Body of pancreas (tissue), 4 donors: ENCODE results near the gene SALL3. TPM values are rescaled to one million over a fixed set of nuclear protein-coding genes. Genes with fewer than 3 reads are reported as not detected.

Source experiments
- ATAC-seq: fragments of 150-250 bp; one replicate; pipeline ENCODE4 v1.9.1; 2016
- DNase-seq, 4 donors: peaks; one replicate each; pipeline ENCODE4 v3.0.0-alpha.2; 2019
- H3K27ac ChIP-seq, 4 donors: fragments of 200-600 bp; sonication (generic); 1 replicate in 3 of 4; 2 replicates in 1 of 4; pipeline versions ENCODE4 v1.5.1 to v1.6.1; 2016 to 2019; ENCODE audit warnings: mild to moderate bottlenecking in 1 of 4, mixed read lengths in 1 of 4, moderate library complexity in 1 of 4
- H3K27me3 ChIP-seq, 2 donors: fragments of 200-600 bp; sonication (generic); one replicate each; pipeline ENCODE4 v1.6.0; 2016; ENCODE audit warnings: mild to moderate bottlenecking in 1 of 2
- H3K36me3 ChIP-seq, 2 donors: fragments of 200-600 bp; sonication (generic); replicated peaks in 1 of 2; 2 replicates each; pipeline ENCODE4 v1.5.1; 2016; ENCODE audit warnings: low read depth in 2 of 2; ENCODE audit not compliant: insufficient read depth in 1 of 2
- H3K4me1 ChIP-seq: fragments of 200-600 bp; sonication (generic); one replicate; pipeline ENCODE4 v1.6.0; 2016
- H3K4me3 ChIP-seq, 2 donors: fragments of 200-600 bp; sonication (generic); 1 replicate in 1 of 2; 2 replicates in 1 of 2; pipeline ENCODE4 v1.5.1; 2016 to 2019
- H3K9me3 ChIP-seq, 3 donors: fragments of 200-600 bp; sonication (generic); 1 replicate in 2 of 3; 2 replicates in 1 of 3; pipeline ENCODE4 v1.5.1; 2016
- CTCF ChIP-seq, 7 experiments: fragments of 450-650 bp in 4 of 7; fragments of 200-600 bp in 3 of 7; sonication (generic) in 3 of 7; IDR thresholded peaks; one replicate each; pipeline ENCODE4 v1.5.1; 2016 to 2019; ENCODE audit warnings: antibody characterized with exemption in 7 of 7
- POLR2A ChIP-seq, 3 donors: fragments of 450-650 bp; IDR thresholded peaks; one replicate each; pipeline ENCODE4 v1.6.1; 2016; ENCODE audit warnings: antibody characterized with exemption in 3 of 3, mild to moderate bottlenecking in 2 of 3
- WGBS, 2 donors: methylation state at CpG; one replicate each; pipeline ENCODE4 v1.1.5; 2017; 5-methylcytosine and 5-hydroxymethylcytosine counted together
- intact Hi-C: fragments of 100-400 bp; cut with DNase I; formaldehyde crosslinking; loops from one replicate; pipeline ENCODE4 v1.15.1; 2023
- total RNA-seq, 2 donors: library from RNA; depleted of rRNA; stranded (reverse); fragments of >200 nt; gene quantifications; one replicate each; pipeline ENCODE4 v1.1.0, GENCODE V29; 2016

Gene SALL3
- total RNA-seq, 2 donors from 2014 or later = not detected

DNA sequence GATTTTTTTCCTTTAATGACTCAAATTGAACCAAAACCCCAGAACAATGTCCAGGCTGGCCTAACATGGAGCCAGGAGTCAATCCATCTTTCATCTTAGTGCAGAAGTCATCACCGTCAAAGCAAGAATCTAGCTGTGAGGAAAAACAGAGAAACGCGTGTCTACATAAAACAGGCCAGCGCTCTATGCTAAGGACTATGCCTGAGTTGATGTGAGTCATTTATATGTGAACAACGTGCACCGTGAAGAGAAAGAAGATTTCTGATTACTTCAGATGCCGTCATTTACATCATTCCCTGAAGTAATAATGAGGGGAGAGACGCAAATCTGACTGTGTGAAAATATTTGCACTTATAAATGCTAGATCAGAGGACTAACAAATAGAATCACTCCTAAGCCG lies 34.0 kb upstream of the SALL3 start:
- no peaks in the 10 kb centered on the region for H3K4me1 ChIP-seq
- no peak for TF ChIP-seq POLR2A (IDR thresholded peaks at IDR 0.05)
- no peak for TF ChIP-seq CTCF (IDR thresholded peaks at IDR 0.05)
- no peaks in the 10 kb centered on the region for H3K27me3 ChIP-seq
- no peak overlapping the region for H3K27ac ChIP-seq
- no peaks in the 10 kb centered on the region for H3K9me3 ChIP-seq
- DNase-seq (no peak), ATAC-seq (no peak)
- H3K36me3 ChIP-seq = no peaks in the 10 kb centered on the region
- H3K4me3 ChIP-seq = no peak overlapping the region
- intact Hi-C loops = no loop called here
- 51 to 58% methylated on average over 9 of the region's 9 CpGs for WGBS, 2 donors

DNA sequence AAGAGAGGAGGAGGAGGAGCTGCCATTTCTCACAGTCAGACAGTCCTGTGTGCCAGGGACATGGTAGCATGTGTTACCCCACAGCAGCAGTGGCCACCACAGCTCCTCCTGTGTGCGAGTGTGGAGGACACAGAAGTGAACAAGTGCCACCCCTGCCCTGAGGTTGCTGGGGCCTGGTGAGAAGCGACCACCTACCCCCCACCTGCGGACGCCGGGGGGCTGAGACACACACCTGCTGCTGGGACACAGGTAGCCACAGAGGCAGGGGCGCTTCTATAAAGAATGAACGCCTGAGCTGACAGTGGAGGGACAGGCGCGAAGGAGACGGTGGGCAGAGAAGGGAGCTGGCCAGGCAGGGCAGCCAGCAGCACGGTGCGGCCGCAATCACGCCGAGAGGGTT lies 32.3 kb upstream of the SALL3 start:
- no peak for ATAC-seq
- no peaks in the 10 kb centered on the region for H3K27me3 ChIP-seq
- no peak for DNase-seq
- intact Hi-C loops = no loop called here
- H3K36me3 ChIP-seq = no peaks in the 10 kb centered on the region
- H3K9me3 ChIP-seq = no peaks in the 10 kb centered on the region
- WGBS, 2 donors = 63 to 69% methylated on average over 15 of the region's 15 CpGs
- no peak for TF ChIP-seq CTCF (IDR thresholded peaks at IDR 0.05)
- no peak for TF ChIP-seq POLR2A (IDR thresholded peaks at IDR 0.05)
- no peaks in the 10 kb centered on the region for H3K4me1 ChIP-seq
- H3K27ac ChIP-seq = no peak overlapping the region
- no peak overlapping the region for H3K4me3 ChIP-seq

- H3K9me3 ChIP-seq = no peaks in the 10 kb centered on the region
- intact Hi-C loops = no loop called here
- TF ChIP-seq POLR2A (IDR thresholded peaks at IDR 0.05) (no peak), CTCF (IDR thresholded peaks at IDR 0.05) (no peak)
- no peaks in the 10 kb centered on the region for H3K36me3 ChIP-seq
- no peaks in the 10 kb centered on the region for H3K4me1 ChIP-seq
- 39 to 47% methylated on average over 8 to 12 of the region's 12 CpGs for WGBS, 2 donors
- H3K27me3 ChIP-seq = no peaks in the 10 kb centered on the region
- ATAC-seq = no peak
- DNase-seq = no peak
- no peak overlapping the region for H3K27ac ChIP-seq
- H3K4me3 ChIP-seq = no peak overlapping the region
Measured at GRCh38 chr18:78948221-78948620, 31.4 kb upstream of the SALL3 start.

- no peaks in the 10 kb centered on the region for H3K9me3 ChIP-seq
- WGBS, 2 donors = 63 to 68% methylated on average over 13 of the region's 13 CpGs
- no peak for ATAC-seq
- no peaks in the 10 kb centered on the region for H3K36me3 ChIP-seq
- no peak overlapping the region for H3K4me3 ChIP-seq
- no peaks in the 10 kb centered on the region for H3K27me3 ChIP-seq
- intact Hi-C loops = no loop called here
- no peak overlapping the region for H3K27ac ChIP-seq
- TF ChIP-seq CTCF (IDR thresholded peaks at IDR 0.05) (no peak), POLR2A (IDR thresholded peaks at IDR 0.05) (no peak)
- no peak for DNase-seq
- no peaks in the 10 kb centered on the region for H3K4me1 ChIP-seq
Measured at GRCh38 chr18:78948707-78949106, 30.9 kb upstream of the SALL3 start.

DNA sequence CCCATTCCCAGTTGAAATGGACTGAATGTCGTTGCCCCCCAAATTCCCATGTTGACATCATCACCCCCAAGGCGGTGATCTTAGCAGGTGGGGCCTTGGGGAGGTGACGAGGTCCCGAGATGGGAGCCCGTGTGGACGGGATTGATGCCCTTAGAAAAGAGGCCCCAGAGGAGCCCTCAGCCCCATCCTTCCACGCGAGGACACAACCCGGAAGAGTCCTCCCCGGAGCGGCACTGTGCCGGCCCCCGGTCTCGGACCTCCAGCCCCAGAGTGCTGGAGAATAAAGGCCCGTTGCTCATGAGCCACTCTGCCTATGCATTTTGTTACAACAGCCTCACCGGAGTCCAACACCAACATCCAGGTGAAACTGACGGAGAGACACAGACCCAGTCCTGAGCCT lies 30.4 kb upstream of the SALL3 start:
- no peaks in the 10 kb centered on the region for H3K36me3 ChIP-seq
- no peak overlapping the region for H3K4me3 ChIP-seq
- no peak for TF ChIP-seq CTCF (IDR thresholded peaks at IDR 0.05)
- TF ChIP-seq POLR2A (IDR thresholded peaks at IDR 0.05) = no peak
- no peak for ATAC-seq
- no peak overlapping the region for H3K27ac ChIP-seq
- H3K27me3 ChIP-seq = no peaks in the 10 kb centered on the region
- DNase-seq = no peak
- intact Hi-C loops = no loop called here
- no peaks in the 10 kb centered on the region for H3K9me3 ChIP-seq
- H3K4me1 ChIP-seq = no peaks in the 10 kb centered on the region
- 75 to 84% methylated on average over 7 to 17 of the region's 17 CpGs for WGBS, 2 donors
